ENCODE measurements around the gene ARIH1. TPM values are rescaled to one million over a fixed set of nuclear protein-coding genes. Genes with fewer than 3 reads are reported as not detected.

ARIH1 gene
- total and polyA plus RNA-seq, 2 donors (not counting 1 experiment from before 2014, with no cell fraction given), result 27.9 to 62.3 TPM

DNA sequence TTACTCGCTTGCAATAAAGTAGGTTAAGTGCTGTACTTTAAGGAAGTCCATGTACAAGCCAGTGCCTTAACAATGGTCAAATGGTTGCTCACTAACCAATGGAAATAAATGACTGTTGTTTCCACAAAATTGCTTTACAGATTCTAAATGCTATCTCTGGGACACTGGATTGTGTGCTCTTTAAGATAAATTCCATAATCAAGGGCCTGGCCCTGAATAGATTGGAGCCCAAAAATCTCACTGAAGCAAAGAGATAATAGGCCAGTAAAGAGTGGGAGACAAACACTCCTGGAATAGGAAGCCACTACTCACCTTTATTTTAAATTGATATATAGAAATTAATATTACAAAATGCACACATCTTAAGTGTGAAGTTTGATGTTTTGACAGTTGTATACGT lies 118.0 kb downstream of the ARIH1 start:
- Histone ChIP-seq H3K9ac (ENCODE audit: insufficient read depth, low read length) (no peak overlapping the region), H3K4me2 (ENCODE audit: extremely low read depth, insufficient read depth, low read length) (no peak overlapping the region), H2AFZ (ENCODE audit: low read length) (no peak overlapping the region), H3K9me3 (ENCODE audit: control insufficient read depth, insufficient read depth, low read depth, low read length) (no peaks in the 10 kb centered on the region), H4K20me1 (ENCODE audit: control insufficient read depth, extremely low read depth, insufficient read depth, low read length) (no peaks in the 10 kb centered on the region), H3K27ac (ENCODE audit: insufficient read depth, low read length) (no peak overlapping the region), H3K27me3 (ENCODE audit: control insufficient read depth, insufficient read depth, low read length) (no peaks in the 10 kb centered on the region), H3K36me3 (ENCODE audit: control insufficient read depth, insufficient read depth, low read length) (no peaks in the 10 kb centered on the region), H3K79me2 (ENCODE audit: control insufficient read depth, insufficient read depth, low read length) (no peaks in the 10 kb centered on the region), H3K4me1 (ENCODE audit: control insufficient read depth, extremely low read depth, insufficient read depth, low read length) (no peaks in the 10 kb centered on the region), H3K4me3 (replicated peaks in 1 of 4; ENCODE audit: control extremely low read depth in 1 of 4, insufficient read depth in 1 of 4, low read depth in 3 of 4, low read length in 4 of 4) (no peak overlapping the region)
- TF ChIP-seq EZH2 (IDR thresholded peaks at IDR 0.05; ENCODE audit: low read length, missing control alignments), result no peak
- TF ChIP-seq, protein P1, sequence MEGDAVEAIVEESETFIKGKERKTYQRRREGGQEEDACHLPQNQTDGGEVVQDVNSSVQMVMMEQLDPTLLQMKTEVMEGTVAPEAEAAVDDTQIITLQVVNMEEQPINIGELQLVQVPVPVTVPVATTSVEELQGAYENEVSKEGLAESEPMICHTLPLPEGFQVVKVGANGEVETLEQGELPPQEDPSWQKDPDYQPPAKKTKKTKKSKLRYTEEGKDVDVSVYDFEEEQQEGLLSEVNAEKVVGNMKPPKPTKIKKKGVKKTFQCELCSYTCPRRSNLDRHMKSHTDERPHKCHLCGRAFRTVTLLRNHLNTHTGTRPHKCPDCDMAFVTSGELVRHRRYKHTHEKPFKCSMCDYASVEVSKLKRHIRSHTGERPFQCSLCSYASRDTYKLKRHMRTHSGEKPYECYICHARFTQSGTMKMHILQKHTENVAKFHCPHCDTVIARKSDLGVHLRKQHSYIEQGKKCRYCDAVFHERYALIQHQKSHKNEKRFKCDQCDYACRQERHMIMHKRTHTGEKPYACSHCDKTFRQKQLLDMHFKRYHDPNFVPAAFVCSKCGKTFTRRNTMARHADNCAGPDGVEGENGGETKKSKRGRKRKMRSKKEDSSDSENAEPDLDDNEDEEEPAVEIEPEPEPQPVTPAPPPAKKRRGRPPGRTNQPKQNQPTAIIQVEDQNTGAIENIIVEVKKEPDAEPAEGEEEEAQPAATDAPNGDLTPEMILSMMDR (conservative IDR thresholded peaks at IDR 0.05 in 1 of 2, IDR thresholded peaks at IDR 0.05 in 1 of 2; ENCODE audit: low read depth in 1 of 2, low read length in 2 of 2), result no peak
- no peak for DNase-seq (ENCODE audit: low read depth in 2 of 2)

DNA sequence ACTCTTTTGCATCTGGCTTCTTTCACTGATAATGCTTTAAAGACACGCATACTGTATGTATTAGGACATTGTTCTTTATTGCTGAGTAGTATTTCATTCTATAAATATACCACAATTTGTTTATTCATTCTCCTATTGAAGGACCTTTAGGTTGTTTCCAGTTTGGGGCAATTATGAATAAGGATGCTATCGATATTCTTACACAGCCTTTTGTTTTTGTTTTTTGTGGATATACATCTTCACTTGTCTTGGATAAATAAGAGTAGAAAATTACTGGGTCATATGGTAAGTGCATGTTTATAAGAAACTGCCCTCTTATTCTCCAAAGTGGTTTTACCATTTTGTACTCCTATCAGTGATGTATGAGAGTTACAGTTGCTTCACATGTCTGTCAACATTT lies 118.5 kb downstream of the ARIH1 start:
- Histone ChIP-seq H3K9ac (ENCODE audit: insufficient read depth, low read length) (no peak overlapping the region), H3K27me3 (ENCODE audit: control insufficient read depth, insufficient read depth, low read length) (no peaks in the 10 kb centered on the region), H3K9me3 (ENCODE audit: control insufficient read depth, insufficient read depth, low read depth, low read length) (no peaks in the 10 kb centered on the region), H4K20me1 (ENCODE audit: control insufficient read depth, extremely low read depth, insufficient read depth, low read length) (no peaks in the 10 kb centered on the region), H3K36me3 (ENCODE audit: control insufficient read depth, insufficient read depth, low read length) (no peaks in the 10 kb centered on the region), H2AFZ (ENCODE audit: low read length) (no peak overlapping the region), H3K4me1 (ENCODE audit: control insufficient read depth, extremely low read depth, insufficient read depth, low read length) (no peaks in the 10 kb centered on the region), H3K27ac (ENCODE audit: insufficient read depth, low read length) (no peak overlapping the region), H3K4me2 (ENCODE audit: extremely low read depth, insufficient read depth, low read length) (no peak overlapping the region), H3K4me3 (replicated peaks in 1 of 4; ENCODE audit: control extremely low read depth in 1 of 4, insufficient read depth in 1 of 4, low read depth in 3 of 4, low read length in 4 of 4) (no peak overlapping the region), H3K79me2 (ENCODE audit: control insufficient read depth, insufficient read depth, low read length) (no peaks in the 10 kb centered on the region)
- no peak for TF ChIP-seq EZH2 (IDR thresholded peaks at IDR 0.05; ENCODE audit: low read length, missing control alignments)
- TF ChIP-seq, protein P1 (conservative IDR thresholded peaks at IDR 0.05 in 1 of 2, IDR thresholded peaks at IDR 0.05 in 1 of 2; ENCODE audit: low read depth in 1 of 2, low read length in 2 of 2), result no peak
- DNase-seq (ENCODE audit: low read depth in 2 of 2), result no peak

DNA sequence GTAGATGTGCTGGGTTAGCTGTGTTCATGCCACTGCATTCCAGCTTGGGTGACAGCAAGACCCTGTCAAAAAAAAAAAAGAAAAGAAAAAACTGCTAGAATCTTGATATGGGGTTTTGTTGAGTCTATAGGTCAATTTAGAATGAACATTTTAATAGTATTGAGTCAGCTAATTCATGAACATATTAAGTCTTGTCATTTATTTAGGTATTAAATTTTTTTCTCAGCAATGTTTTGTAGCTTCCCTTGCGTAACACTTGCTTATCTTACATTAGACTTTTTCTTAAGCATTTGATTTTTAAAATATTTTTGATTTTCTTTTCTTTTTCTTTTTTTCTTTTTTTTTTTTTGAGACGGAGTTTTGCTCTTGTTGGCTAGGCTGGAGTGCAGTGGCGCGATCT lies 119.7 kb downstream of the ARIH1 start:
- H4K20me1 ChIP-seq (ENCODE audit: control insufficient read depth, extremely low read depth, insufficient read depth, low read length), result no peaks in the 10 kb centered on the region
- H3K27ac ChIP-seq (ENCODE audit: insufficient read depth, low read length), result no peak overlapping the region
- no peak for DNase-seq (ENCODE audit: low read depth in 2 of 2)
- no peak overlapping the region for H3K9ac ChIP-seq (ENCODE audit: insufficient read depth, low read length)
- H3K4me1 ChIP-seq (ENCODE audit: control insufficient read depth, extremely low read depth, insufficient read depth, low read length), result no peaks in the 10 kb centered on the region
- H3K4me3 ChIP-seq (replicated peaks in 1 of 4; ENCODE audit: control extremely low read depth in 1 of 4, insufficient read depth in 1 of 4, low read depth in 3 of 4, low read length in 4 of 4), result no peak overlapping the region
- H2AFZ ChIP-seq (ENCODE audit: low read length), result no peak overlapping the region
- H3K36me3 ChIP-seq (ENCODE audit: control insufficient read depth, insufficient read depth, low read length), result no peaks in the 10 kb centered on the region
- H3K27me3 ChIP-seq (ENCODE audit: control insufficient read depth, insufficient read depth, low read length), result no peaks in the 10 kb centered on the region
- H3K79me2 ChIP-seq (ENCODE audit: control insufficient read depth, insufficient read depth, low read length), result no peaks in the 10 kb centered on the region
- H3K9me3 ChIP-seq (ENCODE audit: control insufficient read depth, insufficient read depth, low read depth, low read length), result no peaks in the 10 kb centered on the region
- no peak overlapping the region for H3K4me2 ChIP-seq (ENCODE audit: extremely low read depth, insufficient read depth, low read length)
- TF ChIP-seq, protein P1 (conservative IDR thresholded peaks at IDR 0.05 in 1 of 2, IDR thresholded peaks at IDR 0.05 in 1 of 2; ENCODE audit: low read depth in 1 of 2, low read length in 2 of 2), result no peak
- no peak for TF ChIP-seq EZH2 (IDR thresholded peaks at IDR 0.05; ENCODE audit: low read length, missing control alignments)
